Activated CD8-positive, alpha-beta T cell treated with anti-CD3 and anti-CD28 coated beads for 36 hours (primary cell): Measurements from ENCODE around the gene CHST5. TPM values are rescaled to one million over a fixed set of nuclear protein-coding genes. Genes with fewer than 3 reads are reported as not detected.
A peak's percentile ranks its signal among the peaks of the same experiment; 100 is the strongest.
"Not testable (repeated sequence)": the region's sequence is repeated elsewhere in the genome, so short reads cannot be mapped to it uniquely, and the experiment has no call there.

Source experiments
- ATAC-seq: fragments of 200-7000 bp; cut with Tn5 transposase; one replicate; pipeline ENCODE4 v1.10.0; 2021; ENCODE audit warnings: mild to moderate bottlenecking, moderate library complexity
- CTCF ChIA-PET: fragments of 350-600 bp; sonication (Branson Sonifier 250); formaldehyde crosslinking; loops from one replicate; lab custom pipeline; 2021; ENCODE audit warnings: antibody characterized with exemption; lab: Charles Lee
- POLR2A ChIA-PET: fragments of 350-600 bp; sonication (Branson Sonifier 250); formaldehyde crosslinking; loops from one replicate; lab custom pipeline; 2021; ENCODE audit warnings: antibody characterized with exemption; lab: Charles Lee
- DNase-seq: peaks from one replicate; pipeline ENCODE4 v3.0.0-alpha.2; 2020
- H3K27ac Mint-ChIP-seq: one replicate; pipeline ENCODE4 v1.8.0; 2021; ENCODE audit warnings: mild to moderate bottlenecking, mixed read lengths
- H3K27me3 Mint-ChIP-seq: one replicate; pipeline ENCODE4 v1.8.0; 2021; ENCODE audit warnings: mixed read lengths
- H3K36me3 Mint-ChIP-seq: one replicate; pipeline ENCODE4 v1.8.0; 2021; ENCODE audit warnings: low read depth, mixed read lengths
- H3K4me1 Mint-ChIP-seq: one replicate; pipeline ENCODE4 v1.8.0; 2021; ENCODE audit warnings: low read depth, mixed read lengths
- H3K4me3 Mint-ChIP-seq: one replicate; pipeline ENCODE4 v1.8.0; 2021; ENCODE audit warnings: mild to moderate bottlenecking, moderate library complexity, mixed read lengths
- H3K9me3 Mint-ChIP-seq: one replicate; pipeline ENCODE4 v1.8.0; 2021; ENCODE audit warnings: mixed read lengths
- CTCF ChIP-seq: fragments of 200-600 bp; IDR thresholded peaks from one replicate; pipeline ENCODE4 v1.8.0; 2022; ENCODE audit warnings: antibody characterized with exemption, mild to moderate bottlenecking
- intact Hi-C: fragments of 100-400 bp; cut with micrococcal nuclease; formaldehyde crosslinking; loops from one replicate; pipeline ENCODE4 v1.10.0; 2022
- total RNA-seq, 2 experiments: library from RNA; stranded (reverse); gene quantifications; one replicate each; pipeline ENCODE4 v1.2.3, GENCODE V29; 2021

CHST5 gene
- total RNA-seq, 2 experiments from 2014 or later = not detected

- ATAC-seq (no peak), DNase-seq (no peak)
- Mint-ChIP-seq H3K4me3 (no peak overlapping the region), H3K27ac (no peak overlapping the region), H3K36me3 (no peaks in the 10 kb centered on the region), H3K27me3 (no peaks in the 10 kb centered on the region), H3K9me3 (no peaks in the 10 kb centered on the region), H3K4me1 (no peaks in the 10 kb centered on the region)
- CTCF ChIA-PET = interaction anchor here (0.8 kb wide), 1 partner anchor 13 kb away, joined by 3 read pairs; no protein-coding TSS in a partner anchor
- TF ChIP-seq CTCF = no peak
- intact Hi-C loops = no loop called here
- POLR2A ChIA-PET = no interaction called here
These were observed 6.6 kb downstream of the CHST5 start for GRCh38 chr16:75529056-75529905.

- H3K4me3 Mint-ChIP-seq = no peak overlapping the region
- no peak for TF ChIP-seq CTCF
- no peak for ATAC-seq
- ChIA-PET CTCF (no interaction called here), POLR2A (no interaction called here)
- no peak for DNase-seq
- no peaks in the 10 kb centered on the region for H3K9me3 Mint-ChIP-seq
- no peak overlapping the region for H3K27ac Mint-ChIP-seq
- H3K27me3 Mint-ChIP-seq = no peaks in the 10 kb centered on the region
- H3K4me1 Mint-ChIP-seq = no peaks in the 10 kb centered on the region
- H3K36me3 Mint-ChIP-seq = no peaks in the 10 kb centered on the region
- intact Hi-C loops = no loop called here
These were observed 8.0 kb downstream of the CHST5 start for GRCh38 chr16:75527825-75528299.

GRCh38 chr16:75526032-75526790 lies 9.7 kb downstream of the CHST5 start:
- no peak overlapping the region for H3K27ac Mint-ChIP-seq
- H3K36me3 Mint-ChIP-seq = no peaks in the 10 kb centered on the region
- DNase-seq (no peak), ATAC-seq (no peak)
- no peaks in the 10 kb centered on the region for H3K4me1 Mint-ChIP-seq
- H3K27me3 Mint-ChIP-seq = no peaks in the 10 kb centered on the region
- ChIA-PET POLR2A (no interaction called here), CTCF (interaction anchor here (1.2 kb wide), 1 partner anchor 9 kb away, joined by 3 read pairs; no protein-coding TSS in a partner anchor)
- H3K9me3 Mint-ChIP-seq = no peaks in the 10 kb centered on the region
- intact Hi-C loops = no loop called here
- TF ChIP-seq CTCF = no peak
- H3K4me3 Mint-ChIP-seq = no peak overlapping the region

- no peak for DNase-seq
- Mint-ChIP-seq H3K27ac (no peak overlapping the region), H3K9me3 (no peaks in the 10 kb centered on the region), H3K4me3 (no peak overlapping the region), H3K27me3 (no peaks in the 10 kb centered on the region), H3K36me3 (no peaks in the 10 kb centered on the region), H3K4me1 (peaks cover 10% of the 10 kb centered on the region)
- ATAC-seq = no peak
- intact Hi-C loops = no loop called here
- ChIA-PET CTCF (interaction anchor here (3.5 kb wide), 1 partner anchor 11 kb away, joined by 14 read pairs; no protein-coding TSS in a partner anchor), POLR2A (no interaction called here)
- TF ChIP-seq CTCF = no peak
These were observed 16.7 kb downstream of the CHST5 start for GRCh38 chr16:75519175-75519574.

GRCh38 chr16:75516189-75516966 lies 19.5 kb downstream of the CHST5 start:
- H3K4me1 Mint-ChIP-seq, H3K27me3 Mint-ChIP-seq, intact Hi-C loops, H3K36me3 Mint-ChIP-seq, H3K9me3 Mint-ChIP-seq: not testable (repeated sequence)
- ATAC-seq = peak; percentile 13
- peak; percentile 36 for DNase-seq
- CTCF ChIA-PET = interaction anchor here (0.8 to 3.5 kb wide), 32 partner anchors 8 to 282 kb away, joined by 3 to 40 read pairs (median 5); partner anchors contain the start of genes ADAT1, CFDP1, KARS1 and TERF2IP
- H3K27ac Mint-ChIP-seq = peak overlapping the region; percentile 55
- peak overlapping the region; percentile 91 for H3K4me3 Mint-ChIP-seq
- POLR2A ChIA-PET = interaction anchor here (1.0 to 1.6 kb wide), 4 partner anchors 19 to 107 kb away, joined by 3 to 5 read pairs (median 4); partner anchors contain the start of gene ADAT1
